HCT116 (cell line): ENCODE data around the gene C2. TPM values are rescaled to one million over a fixed set of nuclear protein-coding genes. Genes with fewer than 3 reads are reported as not detected.
"Not testable (repeated sequence)": the region's sequence is repeated elsewhere in the genome, so short reads cannot be mapped to it uniquely, and the experiment has no call there.

Source experiments
- ATAC-seq: fragments of 200-7000 bp; cut with Tn5 transposase; 2 replicates; pipeline ENCODE4 v1.9.1; 2020; ENCODE audit warnings: mild to moderate bottlenecking, moderate library complexity
- BruUV-seq: library from RNA; stranded (reverse); fragments of 400-500 nt; replicated peaks from 2 replicates; lab custom pipeline; 2021; lab: Mats Ljungman, UMichigan
- CTCF ChIA-PET: fragments of 300-600 bp; sonication (Branson Sonifier 250); formaldehyde crosslinking; loops from one replicate; lab custom pipeline; 2021; ENCODE audit warnings: antibody characterized with exemption; lab: Charles Lee
- POLR2A ChIA-PET: fragments of 300-600, 350-600 bp; sonication (Branson Sonifier 250); formaldehyde crosslinking; loops from one replicate; lab custom pipeline; 2021; ENCODE audit warnings: antibody characterized with exemption; lab: Charles Lee
- RAD21 ChIA-PET, 2 experiments: fragments of 300-600 bp; sonication (Branson Sonifier 250); formaldehyde crosslinking; loops; one replicate each; lab custom pipeline; 2023; ENCODE audit warnings: low total read pairs in 2 of 2; ENCODE audit not compliant: uncharacterized antibody in 2 of 2, unreplicated experiment in 2 of 2, low non-redundant PET in 1 of 2; lab: Charles Lee
- DNase-seq: peaks from one replicate; pipeline ENCODE4 v3.0.0-alpha.2; 2010; ENCODE audit warnings: low read depth, low spot score
- H2AFZ ChIP-seq: fragments of 200-600 bp; shearing (Covaris generic), sonication (generic); 2 replicates; pipeline ENCODE4 v1.6.1; 2017; ENCODE audit warnings: low read depth, mixed run types, mixed read lengths, antibody characterized with exemption, low read length; ENCODE audit not compliant: poor library complexity, severe bottlenecking
- H3K27ac ChIP-seq: 2 replicates; pipeline ENCODE4 v1.5.1; 2012; ENCODE audit warnings: low read depth, low read length
- H3K27me3 ChIP-seq: fragments of 200-600 bp; sonication (generic); 2 replicates; pipeline ENCODE4 v1.6.1; 2016; ENCODE audit warnings: mixed run types, low read length, mixed read lengths; ENCODE audit not compliant: insufficient read depth
- H3K36me3 ChIP-seq, 2 experiments: fragments of 200-500 bp in 1 of 2; fragments of 200-600 bp in 1 of 2; sonication (Bioruptor generic) in 1 of 2; sonication (generic) in 1 of 2; 2 replicates each; pipeline versions ENCODE4 v1.5.1 to v1.6.1; 2014 to 2016; ENCODE audit warnings: low read length in 2 of 2, inconsistent platforms in 1 of 2, mixed read lengths in 1 of 2, mixed run types in 1 of 2; ENCODE audit not compliant: insufficient read depth in 2 of 2, control insufficient read depth in 1 of 2
- H3K4me1 ChIP-seq, 2 experiments: fragments of 200-600 bp in 1 of 2; sonication (generic) in 1 of 2; 2 replicates each; pipeline versions ENCODE4 v1.5.1 to v1.6.1; 2012 to 2017; ENCODE audit warnings: low read length in 2 of 2, inconsistent platforms in 1 of 2, mild to moderate bottlenecking in 1 of 2, mixed read lengths in 1 of 2, mixed run types in 1 of 2, moderate library complexity in 1 of 2; ENCODE audit not compliant: insufficient read depth in 2 of 2, control insufficient read depth in 1 of 2
- H3K4me2 ChIP-seq: fragments of 200-600 bp; sonication (generic); 2 replicates; pipeline ENCODE4 v1.6.1; 2017; ENCODE audit warnings: mixed run types, low read length, mixed read lengths
- H3K4me3 ChIP-seq, 2 experiments: fragments of 200-600 bp in 1 of 2; sonication (generic) in 1 of 2; replicated peaks in 1 of 2; 2 replicates each; pipeline ENCODE4 v1.5.1; 2011 to 2016; ENCODE audit warnings: low read length in 2 of 2, control low read depth in 1 of 2, low read depth in 1 of 2, mild to moderate bottlenecking in 1 of 2, mixed read lengths in 1 of 2, mixed run types in 1 of 2
- H3K79me2 ChIP-seq: fragments of 200-600 bp; sonication (generic); 2 replicates; pipeline ENCODE4 v1.6.1; 2017; ENCODE audit warnings: mild to moderate bottlenecking, mixed run types, low read length, moderate library complexity, mixed read lengths; ENCODE audit not compliant: insufficient read depth
- H3K9ac ChIP-seq: fragments of 200-600 bp; sonication (generic); 2 replicates; pipeline ENCODE4 v1.6.1; 2016; ENCODE audit warnings: low read length, mixed read lengths
- H3K9me2 ChIP-seq: fragments of 200-600 bp; sonication (generic), shearing (Covaris generic); 2 replicates; pipeline ENCODE4 v1.6.1; 2017; ENCODE audit warnings: mixed run types, mild to moderate bottlenecking, moderate library complexity; ENCODE audit not compliant: insufficient read depth
- H3K9me3 ChIP-seq, 2 experiments: fragments of 200-500 bp in 1 of 2; fragments of 200-600 bp in 1 of 2; sonication (Bioruptor generic) in 1 of 2; sonication (generic) in 1 of 2; 2 replicates each; pipeline ENCODE4 v1.6.1; 2014 to 2017; ENCODE audit warnings: low read length in 2 of 2, mixed read lengths in 2 of 2, inconsistent platforms in 1 of 2, low read depth in 1 of 2, mild to moderate bottlenecking in 1 of 2, mixed run types in 1 of 2, moderate library complexity in 1 of 2; ENCODE audit not compliant: control insufficient read depth in 1 of 2, insufficient read depth in 1 of 2
- H4K20me1 ChIP-seq: fragments of 200-600 bp; sonication (generic), shearing (Covaris generic); 2 replicates; pipeline ENCODE4 v1.6.1; 2017; ENCODE audit warnings: mixed run types, mild to moderate bottlenecking, moderate library complexity; ENCODE audit not compliant: insufficient read depth
- POLR2A ChIP-seq: IDR thresholded peaks from 2 replicates; pipeline ENCODE4 v1.7.0; 2011; ENCODE audit warnings: borderline replicate concordance; ENCODE audit not compliant: insufficient read depth, insufficient read length; ENCODE audit errors: extremely low read depth
- SIN3A ChIP-seq: IDR thresholded peaks from 2 replicates; pipeline ENCODE4 v1.6.1; 2012; ENCODE audit warnings: low read depth
- YY1 ChIP-seq: IDR thresholded peaks from 2 replicates; pipeline ENCODE4 v1.6.1; 2011; ENCODE audit warnings: low read length, low read depth, moderate library complexity, mild to moderate bottlenecking; ENCODE audit not compliant: insufficient replicate concordance; ENCODE audit errors: extremely low read depth
- intact Hi-C: fragments of 100-400 bp; cut with micrococcal nuclease; formaldehyde crosslinking; loops from 2 replicates; pipeline ENCODE4 v1.10.0; 2022
- total RNA-seq: library from RNA; stranded (reverse); gene quantifications from one replicate; pipeline ENCODE4 v1.2.1, GENCODE V29; 2021; ENCODE audit not compliant: unreplicated experiment
- TF ChIP-seq, protein P1 (sequence below): IDR thresholded peaks from 2 replicates; pipeline ENCODE4 v1.6.1; 2012
- TF ChIP-seq, protein P2 (sequence below), 3 experiments: fragments of 200-600 bp in 1 of 3; sonication (generic) in 1 of 3; IDR thresholded peaks in 2 of 3; conservative IDR thresholded peaks in 1 of 3; 2 replicates each; pipeline ENCODE4 v1.5.1; 2012 to 2017; ENCODE audit warnings: low read depth in 2 of 3, low read length in 2 of 3, antibody characterized with exemption in 1 of 3, borderline replicate concordance in 1 of 3, control low read depth in 1 of 3, mild to moderate bottlenecking in 1 of 3, mixed read lengths in 1 of 3, mixed run types in 1 of 3, moderate library complexity in 1 of 3; ENCODE audit not compliant: insufficient read depth in 1 of 3

The C2 gene
- total RNA-seq, 1 experiment from 2014 or later, result 3.1 TPM

DNA sequence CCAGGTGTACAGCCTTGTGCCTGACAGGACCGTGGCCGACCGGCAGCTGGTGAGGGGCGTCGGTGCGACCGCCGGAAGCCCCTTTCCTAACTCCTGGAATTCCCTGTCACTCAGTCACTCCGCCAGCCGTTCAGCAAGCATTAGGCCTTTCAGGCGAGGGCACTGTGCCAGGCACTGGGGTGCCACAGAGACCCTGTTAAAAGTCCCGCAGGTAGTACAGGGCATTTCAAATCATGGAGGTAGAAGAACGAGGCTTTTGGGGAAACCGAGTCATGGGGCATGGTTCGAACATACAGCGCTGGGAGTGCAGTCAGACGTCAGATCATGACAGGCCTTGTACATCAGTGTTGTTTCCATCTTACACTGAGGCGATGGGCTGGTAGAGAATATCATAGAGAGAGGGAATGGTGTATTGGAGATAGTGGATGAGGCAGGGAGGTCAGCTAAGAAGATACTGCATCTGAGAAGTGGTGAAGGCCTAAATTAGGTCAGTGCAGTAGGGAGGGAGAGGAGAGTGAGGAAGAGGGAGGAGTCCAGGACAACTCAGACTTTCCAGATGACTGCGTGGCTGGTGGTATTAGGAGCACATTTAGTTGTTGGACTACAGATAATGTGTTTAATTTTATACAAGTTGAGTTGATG, 45.3 kb downstream of the C2 start:
- Histone ChIP-seq H3K27me3 (no peaks in the 10 kb centered on the region), H3K27ac (peak overlapping the region; percentile 86), H2AFZ (no peak overlapping the region), H3K4me3 (peak overlapping the region; percentile 70 to 93), H3K9me3 (no peaks in the 10 kb centered on the region), H3K79me2 (peaks cover 34% of the 10 kb centered on the region), H3K4me2 (peak overlapping the region; percentile 98), H3K4me1 (peaks cover 7 to 25% of the 10 kb centered on the region in 2 experiments; a peak in 3 of 4 replicates), H3K9ac (peak overlapping the region; percentile 92), H3K9me2 (no peaks in the 10 kb centered on the region), H3K36me3 (peaks cover 3 to 16% of the 10 kb centered on the region in 2 experiments; a peak in 3 of 4 replicates), H4K20me1 (no peaks in the 10 kb centered on the region)
- ChIA-PET CTCF (interaction anchor here (1.6 kb wide), 1 partner anchor 20 kb away, joined by 7 read pairs; no protein-coding TSS in a partner anchor), RAD21 (no interaction called here), POLR2A (interaction anchor here (0.9 to 2.4 kb wide), 2 partner anchors 14 to 137 kb away, joined by 6 to 9 read pairs; partner anchors contain the start of genes NELFE and SKIC2)
- intact Hi-C loops, result loop anchor here (1.0 kb wide), 1 partner anchor 14 kb away; the partner anchor contains the start of gene SKIC2
- BruUV-seq, result TSS peak; percentile 77
- TF ChIP-seq, protein P1, sequence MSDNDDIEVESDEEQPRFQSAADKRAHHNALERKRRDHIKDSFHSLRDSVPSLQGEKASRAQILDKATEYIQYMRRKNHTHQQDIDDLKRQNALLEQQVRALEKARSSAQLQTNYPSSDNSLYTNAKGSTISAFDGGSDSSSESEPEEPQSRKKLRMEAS, result no peak
- TF ChIP-seq POLR2A (no peak), YY1 (no peak), SIN3A (0 out of 2 replicates have a peak, but pooled peaks have one; percentile 44)
- TF ChIP-seq, protein P2, sequence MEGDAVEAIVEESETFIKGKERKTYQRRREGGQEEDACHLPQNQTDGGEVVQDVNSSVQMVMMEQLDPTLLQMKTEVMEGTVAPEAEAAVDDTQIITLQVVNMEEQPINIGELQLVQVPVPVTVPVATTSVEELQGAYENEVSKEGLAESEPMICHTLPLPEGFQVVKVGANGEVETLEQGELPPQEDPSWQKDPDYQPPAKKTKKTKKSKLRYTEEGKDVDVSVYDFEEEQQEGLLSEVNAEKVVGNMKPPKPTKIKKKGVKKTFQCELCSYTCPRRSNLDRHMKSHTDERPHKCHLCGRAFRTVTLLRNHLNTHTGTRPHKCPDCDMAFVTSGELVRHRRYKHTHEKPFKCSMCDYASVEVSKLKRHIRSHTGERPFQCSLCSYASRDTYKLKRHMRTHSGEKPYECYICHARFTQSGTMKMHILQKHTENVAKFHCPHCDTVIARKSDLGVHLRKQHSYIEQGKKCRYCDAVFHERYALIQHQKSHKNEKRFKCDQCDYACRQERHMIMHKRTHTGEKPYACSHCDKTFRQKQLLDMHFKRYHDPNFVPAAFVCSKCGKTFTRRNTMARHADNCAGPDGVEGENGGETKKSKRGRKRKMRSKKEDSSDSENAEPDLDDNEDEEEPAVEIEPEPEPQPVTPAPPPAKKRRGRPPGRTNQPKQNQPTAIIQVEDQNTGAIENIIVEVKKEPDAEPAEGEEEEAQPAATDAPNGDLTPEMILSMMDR (IDR thresholded peaks at IDR 0.05 in 2 of 3, conservative IDR thresholded peaks at IDR 0.05 in 1 of 3; ENCODE audit: borderline replicate concordance in 1 of 3, insufficient read depth in 1 of 3, low read depth in 2 of 3, low read length in 2 of 3), result no peak
- DNase-seq (no peak), ATAC-seq (no peak)

DNA sequence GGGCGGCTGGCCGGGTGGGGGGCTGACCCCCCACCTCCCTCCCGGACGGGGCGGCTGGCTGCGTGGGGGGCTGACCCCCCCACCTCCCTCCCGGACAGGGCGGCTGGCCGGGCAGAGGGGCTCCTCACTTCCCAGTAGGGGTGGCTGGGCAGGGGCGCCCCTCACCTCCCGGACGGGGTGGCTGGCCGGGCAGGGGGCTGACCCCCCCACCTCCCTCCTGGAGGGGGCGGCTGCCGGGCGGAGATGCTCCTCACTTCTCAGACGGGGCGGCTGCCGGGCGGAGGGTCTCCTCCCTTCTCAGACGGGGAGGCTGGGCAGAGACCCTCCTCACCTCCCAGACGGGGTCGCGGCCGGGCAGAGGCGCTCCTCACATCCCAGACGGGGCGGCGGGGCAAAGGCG, 48.5 kb downstream of the C2 start:
- DNase-seq, H2AFZ ChIP-seq, H3K9ac ChIP-seq, H3K36me3 ChIP-seq, POLR2A ChIA-PET, H3K4me3 ChIP-seq, intact Hi-C loops, ATAC-seq, H3K27ac ChIP-seq, RAD21 ChIA-PET, BruUV-seq, H3K4me2 ChIP-seq, H3K27me3 ChIP-seq, H4K20me1 ChIP-seq, H3K9me2 ChIP-seq, CTCF ChIA-PET, H3K9me3 ChIP-seq: not testable (repeated sequence)
- peaks cover 26% of the 10 kb centered on the region for H3K79me2 ChIP-seq
- H3K4me1 ChIP-seq, result peaks cover 6 to 19% of the 10 kb centered on the region in 2 experiments; a peak in 3 of 4 replicates
